HepG2 (cell line): Measurements from ENCODE around the gene JMJD6. TPM values are rescaled to one million over a fixed set of nuclear protein-coding genes. Genes with fewer than 3 reads are reported as not detected.

Experiments
- BRCA1 ChIP-seq: sonication (generic); formaldehyde crosslinking; IDR thresholded peaks from 2 replicates; pipeline ENCODE4 v1.4.0; 2020; ENCODE audit warnings: missing genetic modification reagents
- CCDC6 ChIP-seq: sonication (generic); formaldehyde crosslinking; IDR thresholded peaks from 2 replicates; pipeline ENCODE4 v1.8.1; 2022; ENCODE audit warnings: mild to moderate bottlenecking, missing genetic modification reagents, moderate library complexity
- CREB1 ChIP-seq, 2 experiments: fragments of 450-650 bp in 1 of 2; IDR thresholded peaks; 2 replicates each; pipeline ENCODE4 v1.6.1; 2016 to 2017; ENCODE audit warnings: control low read depth in 1 of 2, mild to moderate bottlenecking in 1 of 2, missing compliant biosample characterization in 1 of 2, missing genetic modification characterization in 1 of 2
- KDM2A ChIP-seq: sonication (generic); formaldehyde crosslinking; IDR thresholded peaks from 2 replicates; pipeline ENCODE4 v1.4.0; 2020; ENCODE audit warnings: low read depth, missing genetic modification reagents, borderline replicate concordance
- KMT2B ChIP-seq: IDR thresholded peaks from 2 replicates; pipeline ENCODE4 v1.6.1; 2016; ENCODE audit warnings: missing genetic modification reagents, missing compliant biosample characterization
- LBX2 ChIP-seq: sonication (generic); formaldehyde crosslinking; IDR thresholded peaks from 2 replicates; pipeline ENCODE4 v1.5.0; 2020; ENCODE audit warnings: missing genetic modification reagents, mild to moderate bottlenecking, borderline replicate concordance
- PHF20 ChIP-seq: sonication (generic); formaldehyde crosslinking; IDR thresholded peaks from 2 replicates; pipeline ENCODE4 v1.5.0; 2020; ENCODE audit warnings: mild to moderate bottlenecking, missing genetic modification reagents
- POLR2AphosphoS5 ChIP-seq: IDR thresholded peaks from 2 replicates; pipeline ENCODE4 v1.6.1; 2012; ENCODE audit warnings: low read depth, low read length
- SP4 ChIP-seq: sonication (generic); formaldehyde crosslinking; IDR thresholded peaks from 2 replicates; pipeline ENCODE4 v1.8.1; 2023; ENCODE audit warnings: mild to moderate bottlenecking, missing genetic modification reagents
- TAF1 ChIP-seq: sonication (generic); formaldehyde crosslinking; IDR thresholded peaks from 2 replicates; pipeline ENCODE4 v1.4.0; 2020; ENCODE audit warnings: missing genetic modification reagents
- TBX3 ChIP-seq: fragments of 450-650 bp; IDR thresholded peaks from 2 replicates; pipeline ENCODE4 v1.6.1; 2017; ENCODE audit warnings: antibody characterized with exemption, mild to moderate bottlenecking, inconsistent platforms, borderline replicate concordance
- ZBTB3 ChIP-seq: sonication (generic); formaldehyde crosslinking; IDR thresholded peaks from 2 replicates; pipeline ENCODE4 v1.4.0; 2020; ENCODE audit warnings: low read depth, mild to moderate bottlenecking, moderate library complexity, missing genetic modification reagents, borderline replicate concordance
- ZHX1 ChIP-seq: sonication (generic); formaldehyde crosslinking; IDR thresholded peaks from 2 replicates; pipeline ENCODE4 v1.8.1; 2022; ENCODE audit warnings: low read depth, mild to moderate bottlenecking, missing genetic modification reagents
- ZNF230 ChIP-seq: sonication (generic); formaldehyde crosslinking; IDR thresholded peaks from 2 replicates; pipeline ENCODE4 v1.4.0; 2020; ENCODE audit warnings: mild to moderate bottlenecking, missing genetic modification reagents
- ZNF329 ChIP-seq: sonication (generic); formaldehyde crosslinking; IDR thresholded peaks from 2 replicates; pipeline ENCODE4 v1.9.0; 2021; ENCODE audit warnings: low read depth, mild to moderate bottlenecking, missing genetic modification reagents
- ZNF414 ChIP-seq: sonication (generic); formaldehyde crosslinking; IDR thresholded peaks from 2 replicates; pipeline ENCODE4 v1.5.0; 2020; ENCODE audit warnings: missing genetic modification reagents
- ZNF605 ChIP-seq: sonication (generic); formaldehyde crosslinking; IDR thresholded peaks from 2 replicates; pipeline ENCODE4 v1.8.0; 2022; ENCODE audit warnings: mild to moderate bottlenecking, missing genetic modification reagents
- ZNF777 ChIP-seq: sonication (generic); formaldehyde crosslinking; IDR thresholded peaks from 2 replicates; pipeline ENCODE4 v1.4.0; 2020; ENCODE audit warnings: missing genetic modification reagents
- polyA plus RNA-seq, 8 experiments: library from polyadenylated mRNA; depleted of rRNA in 3 of 8; stranded (reverse) in 7 of 8; unstranded in 1 of 8; fragments of >200 nt; fragmentation: Illumina TruSeq in 4 of 8; extraction: Trizol in 4 of 8; gene quantifications; 2 replicates each; pipeline versions ENCODE4 v1.2.1 to v1.2.3, GENCODE V29; 2011 to 2016; ENCODE audit warnings: low read depth in 4 of 8, missing spikeins in 1 of 8, mixed read lengths in 1 of 8; ENCODE audit not compliant: insufficient read depth in 1 of 8
- total RNA-seq, 5 experiments: library from RNA; depleted of rRNA; stranded (reverse); fragments of >200 nt; fragmentation: Illumina TruSeq; extraction: Trizol; gene quantifications; 2 replicates each; pipeline ENCODE4 v1.2.3, GENCODE V29; 2016; ENCODE audit warnings: low read depth in 1 of 5
- TF ChIP-seq, protein P1 (sequence below): sonication (generic); formaldehyde crosslinking; IDR thresholded peaks from 2 replicates; pipeline ENCODE4 v1.4.0; 2020; ENCODE audit warnings: missing genetic modification reagents
- TF ChIP-seq, protein P2 (sequence below): sonication (generic); formaldehyde crosslinking; IDR thresholded peaks from 2 replicates; pipeline ENCODE4 v1.5.0; 2020; ENCODE audit warnings: mild to moderate bottlenecking, missing genetic modification reagents

JMJD6 gene
- total and polyA plus RNA-seq, 2 of the 13 experiments (the other 11 are each of a cell fraction or from before 2014, with no cell fraction given) = 33.6 to 41.0 TPM

GRCh38 chr17:76726776-76727718 lies 641 bp upstream of the JMJD6 start, which contains the start of gene METTL23 (continued):
- TF ChIP-seq ZNF230 (CRISPR knock-in tag) (0 out of 2 replicates have a peak, but pooled peaks have one; percentile 33), TBX3 (peak; percentile 8; the same call in 1 of the 2 replicates), ZNF414 (CRISPR knock-in tag) (no peak), SP4 (CRISPR knock-in tag) (no peak; the same call in 1 of the 2 replicates), LBX2 (CRISPR knock-in tag) (0 out of 2 replicates have a peak, but pooled peaks have one; percentile 82), ZHX1 (CRISPR knock-in tag) (no peak), KMT2B (peak; percentile 73; the same call in 1 of the 2 replicates), PHF20 (no peak), ZNF329 (CRISPR knock-in tag) (no peak), ZNF605 (CRISPR knock-in tag) (peak; percentile 74; the same call in 1 of the 2 replicates), ZBTB3 (CRISPR knock-in tag) (peak; percentile 79; the same call in 1 of the 2 replicates), TAF1 (CRISPR knock-in tag) (peak; percentile 79), BRCA1 (CRISPR knock-in tag) (no peak), POLR2AphosphoS5 (peak; percentile 97), CCDC6 (no peak), CREB1 (IDR thresholded peaks at IDR 0.05) (peak; percentile 36; the same call in 1 of the 2 replicates), CREB1 (CRISPR knock-in tag; IDR thresholded peaks at IDR 0.05) (no peak), ZNF777 (CRISPR knock-in tag) (peak; percentile 47; the same call in 1 of the 2 replicates), KDM2A (CRISPR knock-in tag) (peak; percentile 71)
- TF ChIP-seq, protein P1, sequence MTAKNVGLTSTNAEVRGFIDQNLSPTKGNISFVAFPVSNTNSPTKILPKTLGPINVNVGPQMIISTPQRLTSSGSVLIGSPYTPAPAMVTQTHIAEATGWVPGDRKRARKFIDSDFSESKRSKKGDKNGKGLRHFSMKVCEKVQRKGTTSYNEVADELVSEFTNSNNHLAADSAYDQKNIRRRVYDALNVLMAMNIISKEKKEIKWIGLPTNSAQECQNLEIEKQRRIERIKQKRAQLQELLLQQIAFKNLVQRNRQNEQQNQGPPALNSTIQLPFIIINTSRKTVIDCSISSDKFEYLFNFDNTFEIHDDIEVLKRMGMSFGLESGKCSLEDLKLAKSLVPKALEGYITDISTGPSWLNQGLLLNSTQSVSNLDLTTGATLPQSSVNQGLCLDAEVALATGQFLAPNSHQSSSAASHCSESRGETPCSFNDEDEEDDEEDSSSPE (CRISPR knock-in tag) = peak; percentile 70
- TF ChIP-seq, protein P2, sequence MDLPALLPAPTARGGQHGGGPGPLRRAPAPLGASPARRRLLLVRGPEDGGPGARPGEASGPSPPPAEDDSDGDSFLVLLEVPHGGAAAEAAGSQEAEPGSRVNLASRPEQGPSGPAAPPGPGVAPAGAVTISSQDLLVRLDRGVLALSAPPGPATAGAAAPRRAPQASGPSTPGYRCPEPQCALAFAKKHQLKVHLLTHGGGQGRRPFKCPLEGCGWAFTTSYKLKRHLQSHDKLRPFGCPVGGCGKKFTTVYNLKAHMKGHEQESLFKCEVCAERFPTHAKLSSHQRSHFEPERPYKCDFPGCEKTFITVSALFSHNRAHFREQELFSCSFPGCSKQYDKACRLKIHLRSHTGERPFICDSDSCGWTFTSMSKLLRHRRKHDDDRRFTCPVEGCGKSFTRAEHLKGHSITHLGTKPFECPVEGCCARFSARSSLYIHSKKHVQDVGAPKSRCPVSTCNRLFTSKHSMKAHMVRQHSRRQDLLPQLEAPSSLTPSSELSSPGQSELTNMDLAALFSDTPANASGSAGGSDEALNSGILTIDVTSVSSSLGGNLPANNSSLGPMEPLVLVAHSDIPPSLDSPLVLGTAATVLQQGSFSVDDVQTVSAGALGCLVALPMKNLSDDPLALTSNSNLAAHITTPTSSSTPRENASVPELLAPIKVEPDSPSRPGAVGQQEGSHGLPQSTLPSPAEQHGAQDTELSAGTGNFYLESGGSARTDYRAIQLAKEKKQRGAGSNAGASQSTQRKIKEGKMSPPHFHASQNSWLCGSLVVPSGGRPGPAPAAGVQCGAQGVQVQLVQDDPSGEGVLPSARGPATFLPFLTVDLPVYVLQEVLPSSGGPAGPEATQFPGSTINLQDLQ = peak; percentile 21; the same call in 1 of the 2 replicates
